Aorta (tissue), 5 donors: ENCODE measurements around the gene OARD1. TPM values are rescaled to one million over a fixed set of nuclear protein-coding genes. Genes with fewer than 3 reads are reported as not detected.
A peak's percentile ranks its signal among the peaks of the same experiment; 100 is the strongest.
"Not testable (repeated sequence)": the region's sequence is repeated elsewhere in the genome, so short reads cannot be mapped to it uniquely, and the experiment has no call there.

ENCODE experiments used
- ATAC-seq: fragments of 200-7000 bp; cut with Tn5 transposase; one replicate; pipeline ENCODE4 v1.9.1; 2022; ENCODE audit warnings: moderate library complexity; ENCODE audit not compliant: low FRiP score
- DNase-seq, 2 donors: peaks; one replicate each; pipeline ENCODE4 v3.0.0-alpha.2; 2020
- H3K27ac ChIP-seq, 2 donors: one replicate each; pipeline ENCODE4 v1.5.1; 2013; ENCODE audit warnings: low read length in 2 of 2, mild to moderate bottlenecking in 2 of 2, moderate library complexity in 2 of 2, control low read depth in 1 of 2, inconsistent platforms in 1 of 2, low read depth in 1 of 2
- H3K27me3 ChIP-seq, 2 donors: one replicate each; pipeline ENCODE4 v1.6.1; 2013; ENCODE audit warnings: control low read depth in 1 of 2, low read length in 1 of 2, mild to moderate bottlenecking in 1 of 2, moderate library complexity in 1 of 2; ENCODE audit not compliant: insufficient read depth in 2 of 2, control insufficient read depth in 1 of 2
- H3K36me3 ChIP-seq, 2 donors: one replicate each; pipeline ENCODE4 v1.6.1; 2013; ENCODE audit warnings: control low read depth in 1 of 2, low read length in 1 of 2, mild to moderate bottlenecking in 1 of 2; ENCODE audit not compliant: insufficient read depth in 2 of 2, control insufficient read depth in 1 of 2
- H3K4me1 ChIP-seq, 2 donors: one replicate each; pipeline ENCODE4 v1.6.1; 2013; ENCODE audit warnings: low read length in 2 of 2, control low read depth in 1 of 2, mild to moderate bottlenecking in 1 of 2, moderate library complexity in 1 of 2; ENCODE audit not compliant: insufficient read depth in 2 of 2, control insufficient read depth in 1 of 2
- H3K4me3 ChIP-seq, 2 donors: one replicate each; pipeline ENCODE4 v1.5.1; 2013; ENCODE audit warnings: low read length in 2 of 2, control low read depth in 1 of 2, mild to moderate bottlenecking in 1 of 2
- H3K9me3 ChIP-seq: one replicate; pipeline ENCODE4 v1.6.1; 2013; ENCODE audit warnings: mild to moderate bottlenecking, low read length; ENCODE audit not compliant: control insufficient read depth
- WGBS, 2 donors: extraction: QIAGEN DNeasy Blood & Tissue Kit; methylation state at CpG; one replicate each; pipeline ENCODE4 v1.1.7; 2013; 5-methylcytosine and 5-hydroxymethylcytosine counted together
- intact Hi-C, 2 donors: fragments of 100-400 bp; cut with DNase I; formaldehyde crosslinking; loops; one replicate each; pipeline versions ENCODE4 v1.14.2 to v1.15.0; 2022
- long read RNA-seq, 2 donors: library from polyadenylated mRNA; unstranded; transcript quantifications; one replicate each; pipeline ENCODE4 v2.0.0, GENCODE V29; 2020 to 2021
- polyA plus RNA-seq, 2 donors: library from polyadenylated mRNA; stranded (reverse); fragments of 200-250 nt; gene quantifications; one replicate each; pipeline ENCODE4 v1.2.3, GENCODE V29; 2013
- total RNA-seq, 2 donors: library from RNA; stranded (reverse); fragmentation: NEBNext Ultra II Directional; extraction: Animal tissue kit (Norgen Biotek cat#: 25700); gene quantifications; one replicate each; pipeline ENCODE4 v1.2.1, GENCODE V29; 2021
- donor health status: healthy with polysubstance abuse.
- donor health status: Bipolar disorder and iron deficiency.
- donor health status: DM: no; HTN: no; CAD: no.
- donor health status: DM: no; HTN: no; CAD: no.
- donor health status: DM: yes; HTN: yes; CAD: no.

Gene OARD1
- 10 to 100 TPM; 11.3 to 15.0 TPM for total RNA-seq
- 10 to 100 TPM; 21.7 to 38.1 TPM for polyA plus RNA-seq
- long read RNA-seq, donor 1, transcript OARD1-210 (6 exons, 3,330 nt), result major isoform, 10 of 30 reads
- long read RNA-seq, donor 1, transcript OARD1-202 (6 exons, 1,337 nt), result major isoform, 10 of 30 reads
- long read RNA-seq, donor 1, partial matches to known transcripts, result 0 of 30 reads
- long read RNA-seq, donor 1, other reads (novel, unspliced or antisense), result 7 of 30 reads
- long read RNA-seq, donor 2, partial matches to known transcripts, result 1 of 3 reads
- long read RNA-seq, donor 2, other reads (novel, unspliced or antisense), result 1 of 3 reads

- Histone ChIP-seq H3K9me3 (no peaks in the 10 kb centered on the region), H3K36me3 (no peaks in the 10 kb centered on the region), H3K4me1 (no peaks in the 10 kb centered on the region), H3K27ac (peak within 1 kb of the TSS; percentile 88 to 97), H3K27me3 (no peaks in the 10 kb centered on the region), H3K4me3 (peak within 1 kb of the TSS; percentile 68 to 76)
- ATAC-seq (peak; percentile 93), DNase-seq (peak; percentile 100)
- WGBS, 2 donors, result 0% methylated on average over 63 of the region's 63 CpGs
- intact Hi-C loops, result loop anchor here in 1 of 2 donors (5.0 to 10.0 kb wide), 2 partner anchors 1650 to 1727 kb away; no protein-coding TSS in a partner anchor
These were observed at the start of gene OARD1 for GRCh38 chr6:41071923-41072835. Gene OARD1, minus strand, starts transcription at chr6:41072356. Its CDS starts 722 bp downstream, at chr6:41071634.

GRCh38 chr6:41120058-41120457, 47.9 kb upstream of the OARD1 start:
- 94 to 100% methylated on average over 1 of the region's 1 CpG for WGBS, 2 donors
- Histone ChIP-seq H3K27ac (no peak overlapping the region), H3K9me3 (no peaks in the 10 kb centered on the region), H3K36me3 (peaks cover 3 to 5% of the 10 kb centered on the region in 2 donors), H3K4me3 (no peak overlapping the region), H3K4me1 (no peaks in the 10 kb centered on the region), H3K27me3 (no peaks in the 10 kb centered on the region)
- ATAC-seq (no peak), DNase-seq (no peak)
- intact Hi-C loops, result no loop called here

- WGBS, 2 donors, result 55 to 62% methylated on average over 1 of the region's 1 CpG
- Histone ChIP-seq H3K27me3 (no peaks in the 10 kb centered on the region), H3K4me3 (no peak overlapping the region), H3K9me3 (no peaks in the 10 kb centered on the region), H3K36me3 (peaks cover 3 to 5% of the 10 kb centered on the region in 2 donors), H3K27ac (no peak overlapping the region), H3K4me1 (no peaks in the 10 kb centered on the region)
- intact Hi-C loops, result no loop called here
- no peak for DNase-seq
- ATAC-seq, result no peak
These were observed 47.4 kb upstream of the OARD1 start for GRCh38 chr6:41119508-41119907.

GRCh38 chr6:41115027-41115426, 42.9 kb upstream of the OARD1 start:
- intact Hi-C loops, ATAC-seq, H3K27me3 ChIP-seq, DNase-seq, H3K4me3 ChIP-seq, H3K4me1 ChIP-seq, H3K9me3 ChIP-seq, H3K36me3 ChIP-seq, H3K27ac ChIP-seq: not testable (repeated sequence)
- 91% methylated on average over 2 of the region's 2 CpGs for WGBS, 2 donors

- intact Hi-C loops, result no loop called here
- Histone ChIP-seq H3K9me3 (no peaks in the 10 kb centered on the region), H3K36me3 (peaks cover 0 to 3% of the 10 kb centered on the region in 2 donors), H3K27ac (no peak overlapping the region), H3K4me3 (no peak overlapping the region), H3K27me3 (no peaks in the 10 kb centered on the region), H3K4me1 (no peaks in the 10 kb centered on the region)
- ATAC-seq, result no peak
- DNase-seq, result no peak
- 87 to 91% methylated on average over 3 of the region's 3 CpGs for WGBS, 2 donors
These were observed 38.9 kb upstream of the OARD1 start for GRCh38 chr6:41111017-41111416.

- intact Hi-C loops, result no loop called here
- WGBS, 2 donors, result 94 to 98% methylated on average over 3 of the region's 3 CpGs
These were observed 31.7 kb upstream of the OARD1 start for GRCh38 chr6:41103847-41104246.

GRCh38 chr6:41100871-41101287, 28.7 kb upstream of the OARD1 start:
- Histone ChIP-seq H3K4me3 (no peak overlapping the region), H3K4me1 (peaks cover 1 to 8% of the 10 kb centered on the region in 2 donors), H3K36me3 (peaks cover 4 to 5% of the 10 kb centered on the region in 2 donors), H3K27ac (no peak overlapping the region), H3K9me3 (no peaks in the 10 kb centered on the region), H3K27me3 (no peaks in the 10 kb centered on the region)
- DNase-seq, result peak; percentile 70 to 76
- WGBS, 2 donors, result 75 to 80% methylated on average over 42 of the region's 42 CpGs
- intact Hi-C loops, result no loop called here
- ATAC-seq, result no peak

More at GRCh38 chr6:41103847-41104246, 31.7 kb upstream of the OARD1 start:
- Histone ChIP-seq H3K27me3 (no peaks in the 10 kb centered on the region), H3K36me3 (peaks cover 0 to 6% of the 10 kb centered on the region in 2 donors), H3K4me3 (no peak overlapping the region), H3K27ac (no peak overlapping the region), H3K4me1 (peaks cover 0 to under 1% of the 10 kb centered on the region in 2 donors), H3K9me3 (no peaks in the 10 kb centered on the region)
- no peak for DNase-seq
- no peak for ATAC-seq

- no peaks in the 10 kb centered on the region for H3K27me3 ChIP-seq
- peak overlapping the region in 1 of 2 donors; percentile 29 for H3K27ac ChIP-seq
- H3K4me3 ChIP-seq, result no peak overlapping the region
- no peak for ATAC-seq
- H3K4me1 ChIP-seq, result peaks cover 1 to 8% of the 10 kb centered on the region in 2 donors
- no peak for DNase-seq
- peaks cover 5 to 6% of the 10 kb centered on the region in 2 donors for H3K36me3 ChIP-seq
- H3K9me3 ChIP-seq, result no peaks in the 10 kb centered on the region
- intact Hi-C loops, result no loop called here
- WGBS, 2 donors, result 6 to 13% methylated on average over 3 of the region's 3 CpGs
These were observed 26.2 kb upstream of the OARD1 start for GRCh38 chr6:41098366-41098765.
